SH-SY5Y (cell line): ENCODE results near the gene NCL.

Experiments used
- GATA2 ChIP-seq: IDR thresholded peaks from 2 replicates; pipeline ENCODE4 v1.6.1; 2011; ENCODE audit warnings: mild to moderate bottlenecking, low read depth, low read length
- GATA3 ChIP-seq: IDR thresholded peaks from 2 replicates; pipeline ENCODE4 v1.6.1; 2011; ENCODE audit warnings: low read depth, mild to moderate bottlenecking, low read length, moderate library complexity

Gene NCL

DNA sequence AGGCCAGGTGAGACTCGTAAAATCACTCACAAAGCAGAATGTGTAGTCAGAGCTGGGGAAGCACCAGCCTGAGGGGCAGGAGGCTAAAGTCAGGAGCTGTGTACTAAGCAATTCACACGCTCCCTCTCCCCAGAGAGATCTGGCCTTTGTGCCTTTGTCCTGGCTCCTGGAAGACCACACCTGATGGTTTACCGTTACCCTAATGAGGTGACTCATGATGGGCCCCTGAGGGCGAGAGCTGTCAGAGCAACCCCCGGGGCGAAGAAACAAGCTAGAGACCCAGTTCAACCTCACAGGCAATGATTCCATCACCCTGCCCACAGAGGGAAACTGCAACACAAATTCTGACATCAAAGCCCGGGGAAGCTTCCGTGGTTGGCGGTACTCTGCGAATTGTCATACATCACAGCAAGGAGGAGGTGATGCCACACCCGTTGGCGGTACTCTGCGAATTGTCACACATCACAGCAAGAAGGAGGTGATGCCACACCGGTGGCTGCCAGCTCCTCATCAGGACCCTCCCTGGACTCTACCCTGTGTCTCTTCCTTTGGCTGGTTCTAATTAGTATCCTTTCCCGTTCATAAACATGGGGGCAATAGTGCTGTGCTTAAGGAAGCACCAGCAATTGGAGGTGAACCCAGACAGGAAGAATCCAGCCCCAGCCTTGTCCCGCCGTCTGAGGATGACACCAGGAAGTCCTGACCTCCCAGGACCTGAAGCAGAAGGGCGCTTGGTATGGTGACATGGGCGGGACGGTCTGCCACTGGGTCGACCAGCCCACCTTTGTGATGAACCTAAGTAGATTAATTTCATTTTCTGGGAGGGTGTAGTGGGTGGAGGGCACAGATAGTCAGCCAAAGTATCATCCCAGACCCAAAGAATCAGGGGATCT, 38.2 kb downstream of the NCL start:
- TF ChIP-seq GATA3 (no peak), GATA2 (no peak)

- no peak for TF ChIP-seq GATA3
- TF ChIP-seq GATA2: no peak
Measured at GRCh38 chr2:231425291-231425810, 38.9 kb downstream of the NCL start.

- no peak for TF ChIP-seq GATA2
- TF ChIP-seq GATA3: no peak
Measured at GRCh38 chr2:231423176-231423575, 41.1 kb downstream of the NCL start.

DNA sequence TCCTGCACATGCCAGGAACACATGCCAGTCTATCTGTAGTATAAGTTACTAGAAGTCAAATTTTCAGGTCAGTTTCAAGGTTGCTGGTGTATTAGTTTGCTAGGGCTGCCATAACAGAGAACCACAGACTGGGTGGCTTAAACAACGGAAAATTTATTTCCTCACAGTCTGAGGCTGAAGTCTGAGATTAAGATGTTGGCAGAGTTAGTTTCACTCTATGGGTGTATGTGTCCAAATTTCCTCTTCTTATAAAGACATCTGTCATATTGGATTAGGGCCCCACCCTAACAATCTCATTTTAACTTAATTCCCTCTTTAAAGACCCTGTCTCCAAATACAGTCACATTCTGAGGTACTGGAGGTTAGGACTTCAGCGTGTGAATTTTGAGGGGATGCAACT, 42.2 kb downstream of the NCL start:
- TF ChIP-seq GATA3 (no peak), GATA2 (no peak)

DNA sequence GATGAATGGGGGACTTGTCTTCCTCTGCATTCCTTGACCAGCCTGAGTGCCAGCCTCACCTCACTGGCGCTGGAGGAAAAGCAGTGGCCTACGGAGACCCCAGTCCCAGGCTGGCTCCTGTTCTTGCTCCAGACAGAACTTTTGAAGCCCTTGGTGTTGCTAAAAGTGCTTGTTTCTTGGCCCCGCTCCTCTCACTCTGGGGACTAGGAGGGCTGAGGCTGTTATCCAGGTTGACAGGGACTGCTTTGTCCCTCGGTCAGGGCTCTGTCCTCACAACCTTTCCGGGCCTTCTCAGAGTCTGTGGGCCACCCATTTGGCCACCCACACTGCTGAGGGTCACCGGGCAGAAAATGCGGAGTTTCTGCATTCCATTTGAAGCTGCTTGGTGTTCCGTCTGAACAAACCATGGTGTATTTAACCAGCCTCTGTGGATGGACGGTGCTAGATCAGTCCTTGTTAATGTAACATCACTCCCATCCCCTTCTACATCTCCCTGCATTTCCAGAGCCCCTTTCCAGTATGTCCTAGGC, 43.2 kb downstream of the NCL start:
- TF ChIP-seq GATA3: no peak
- TF ChIP-seq GATA2: no peak

- TF ChIP-seq GATA3 (no peak), GATA2 (no peak)
Measured at GRCh38 chr2:231418820-231419640, 45.3 kb downstream of the NCL start.

DNA sequence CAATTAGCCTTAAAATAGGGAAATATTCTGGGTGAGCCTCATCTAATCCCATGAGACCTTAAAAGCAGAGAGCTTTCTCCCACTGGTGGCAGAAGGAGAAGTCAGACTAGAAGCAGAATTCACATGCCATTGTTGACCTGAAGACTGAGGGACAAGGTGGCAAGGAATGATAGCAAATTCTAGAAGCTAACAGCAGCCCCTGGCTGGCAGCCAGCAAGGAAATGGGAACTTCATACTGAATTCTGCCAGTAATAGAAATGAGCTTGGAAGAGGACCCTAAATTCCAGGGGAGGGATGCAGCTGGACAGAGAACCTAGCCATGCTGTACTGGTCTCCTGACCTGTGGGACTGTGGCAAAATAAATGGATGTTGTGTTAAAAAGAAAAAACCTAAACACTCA, 49.3 kb downstream of the NCL start:
- TF ChIP-seq GATA2 (no peak), GATA3 (no peak)

- TF ChIP-seq GATA3: no peak
- no peak for TF ChIP-seq GATA2
Measured at GRCh38 chr2:231413921-231414476, 50.3 kb downstream of the NCL start.

- TF ChIP-seq GATA2 (no peak), GATA3 (no peak)
Measured at GRCh38 chr2:231413456-231413855, 50.8 kb downstream of the NCL start.

GRCh38 chr2:231412618-231412963, 51.7 kb downstream of the NCL start:
- TF ChIP-seq GATA2: no peak
- no peak for TF ChIP-seq GATA3

DNA sequence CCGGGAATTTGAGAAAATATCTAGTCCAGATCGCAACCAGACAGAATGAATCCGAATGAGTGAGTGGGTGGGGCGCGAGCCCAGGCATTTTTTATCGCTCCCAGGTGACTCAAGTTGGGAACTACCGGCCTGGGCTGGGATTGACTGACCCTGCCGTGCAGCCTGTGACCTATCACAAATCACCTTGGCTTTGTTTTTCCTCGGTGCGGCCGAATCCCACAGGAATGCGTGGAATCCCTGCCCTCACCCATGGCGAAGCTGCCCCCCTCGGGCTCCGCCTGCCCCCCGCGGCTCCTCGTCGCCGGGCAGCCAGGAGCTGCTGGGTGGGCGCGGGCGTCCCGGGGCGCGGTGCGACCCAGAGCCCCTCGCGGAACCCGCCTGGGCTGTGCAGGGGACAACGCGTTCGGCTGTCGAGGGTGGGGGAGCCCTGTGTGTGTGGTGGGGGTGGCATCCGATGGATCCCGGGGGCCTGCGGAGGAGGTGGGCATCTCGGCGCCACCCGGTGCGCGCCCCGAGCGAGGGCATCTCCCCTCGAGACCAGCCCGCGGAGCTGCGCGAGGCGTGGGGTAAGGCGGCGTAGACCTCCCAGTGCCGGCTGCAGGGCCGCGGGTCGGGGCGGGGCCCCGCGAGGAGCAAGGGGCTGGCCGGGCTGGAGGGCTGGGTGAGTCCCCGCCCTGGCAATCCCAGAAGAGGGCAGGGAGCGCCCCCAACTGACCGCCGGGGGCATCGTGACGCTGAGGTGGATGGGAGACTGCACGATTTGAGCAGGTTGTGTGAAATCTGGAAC, 52.3 kb downstream of the NCL start:
- TF ChIP-seq GATA3 (no peak), GATA2 (no peak)

GRCh38 chr2:231411237-231411636, 53.0 kb downstream of the NCL start:
- TF ChIP-seq GATA3 (no peak), GATA2 (no peak)

DNA sequence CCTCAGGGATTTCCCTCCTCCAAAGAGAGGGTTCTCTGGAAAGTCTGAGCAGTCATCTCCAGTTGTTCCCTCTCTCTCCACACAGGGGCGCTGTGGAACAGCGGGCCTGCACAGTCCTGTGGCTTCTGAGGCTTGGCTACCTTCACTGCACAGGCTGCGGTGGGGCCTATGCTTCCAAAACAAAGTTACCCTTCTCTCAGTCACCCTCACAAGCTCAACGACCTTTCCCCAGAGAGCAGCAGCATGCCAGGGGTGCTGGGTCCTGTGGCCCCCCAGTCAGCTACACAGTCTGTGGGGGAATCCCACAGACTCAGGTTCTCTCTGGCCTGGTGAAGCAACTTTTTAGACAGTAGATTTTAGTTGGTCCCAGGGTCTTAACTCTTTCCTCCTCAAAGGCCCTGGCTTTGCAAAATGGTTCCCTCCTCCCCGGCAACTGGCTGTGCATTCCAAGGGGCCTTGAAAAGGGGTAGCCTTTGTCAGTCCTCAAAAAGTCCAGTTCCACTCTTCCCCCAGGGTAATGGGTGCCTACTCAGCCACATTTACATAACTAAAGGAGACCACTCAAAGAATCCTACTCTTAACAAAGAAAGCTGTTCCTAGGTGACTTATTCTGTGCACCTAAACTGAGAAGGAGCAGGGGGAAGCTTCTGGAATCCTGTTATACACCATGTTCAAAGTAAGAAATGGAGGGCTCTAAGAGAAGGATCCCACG, 53.8 kb downstream of the NCL start:
- TF ChIP-seq GATA2: no peak
- TF ChIP-seq GATA3: no peak
